ENCODE results near the gene COLEC12. TPM values are rescaled to one million over a fixed set of nuclear protein-coding genes. Genes with fewer than 3 reads are reported as not detected.

The COLEC12 gene
- total RNA-seq, 1 experiment from 2014 or later: not detected

- H4K20me1 ChIP-seq (ENCODE audit: insufficient read depth): no peaks in the 10 kb centered on the region
- H3K4me3 ChIP-seq: no peak overlapping the region
- H3K4me2 ChIP-seq: no peak overlapping the region
- CTCF ChIA-PET: interaction anchor here (0.5 kb wide), 1 partner anchor 33 kb away, joined by 9 read pairs; no protein-coding TSS in a partner anchor
- no peak overlapping the region for H2AFZ ChIP-seq
- POLR2A ChIA-PET (ENCODE audit: unreplicated experiment): no interaction called here
- H3K9me2 ChIP-seq (ENCODE audit: insufficient read depth): no peaks in the 10 kb centered on the region
- no peaks in the 10 kb centered on the region for H3K9me3 ChIP-seq (ENCODE audit: insufficient read depth, low read depth)
- H3K27ac ChIP-seq: no peak overlapping the region
- no peaks in the 10 kb centered on the region for H3K79me2 ChIP-seq (ENCODE audit: low read depth)
- no peaks in the 10 kb centered on the region for H3K36me3 ChIP-seq (ENCODE audit: low read depth)
- no peaks in the 10 kb centered on the region for H3F3A ChIP-seq (ENCODE audit: insufficient read depth, low read depth)
- no peak for DNase-seq
- TF ChIP-seq EZH2 (IDR thresholded peaks at IDR 0.05; ENCODE audit: low read depth) (no peak), CTCF (conservative IDR thresholded peaks at IDR 0.05) (no peak)
- BruUV-seq (replicated peaks): no TSS peak
- intact Hi-C loops (cut with micrococcal nuclease; ENCODE audit: unreplicated experiment): no loop called here
- no peaks in the 10 kb centered on the region for H3K4me1 ChIP-seq (replicated peaks; ENCODE audit: insufficient read depth)
- H3K27me3 ChIP-seq (ENCODE audit: insufficient read depth, low read depth): peaks cover 54% of the 10 kb centered on the region
These were observed 26.1 kb downstream of the COLEC12 start for GRCh38 chr18:474416-474815.

- CTCF ChIA-PET: no interaction called here
- H3K27me3 ChIP-seq (ENCODE audit: insufficient read depth, low read depth): peaks cover 51% of the 10 kb centered on the region
- no peaks in the 10 kb centered on the region for H4K20me1 ChIP-seq (ENCODE audit: insufficient read depth)
- H3K79me2 ChIP-seq (ENCODE audit: low read depth): no peaks in the 10 kb centered on the region
- H3K4me3 ChIP-seq: no peak overlapping the region
- no peaks in the 10 kb centered on the region for H3K9me2 ChIP-seq (ENCODE audit: insufficient read depth)
- BruUV-seq (replicated peaks): no TSS peak
- no peak for DNase-seq
- no peak overlapping the region for H2AFZ ChIP-seq
- POLR2A ChIA-PET (ENCODE audit: unreplicated experiment): no interaction called here
- no peak overlapping the region for H3K27ac ChIP-seq
- no peak overlapping the region for H3K4me2 ChIP-seq
- H3K4me1 ChIP-seq (replicated peaks; ENCODE audit: insufficient read depth): no peaks in the 10 kb centered on the region
- H3F3A ChIP-seq (ENCODE audit: insufficient read depth, low read depth): no peaks in the 10 kb centered on the region
- intact Hi-C loops (cut with micrococcal nuclease; ENCODE audit: unreplicated experiment): no loop called here
- no peaks in the 10 kb centered on the region for H3K9me3 ChIP-seq (ENCODE audit: insufficient read depth, low read depth)
- no peaks in the 10 kb centered on the region for H3K36me3 ChIP-seq (ENCODE audit: low read depth)
- TF ChIP-seq EZH2 (IDR thresholded peaks at IDR 0.05; ENCODE audit: low read depth): no peak
- no peak for TF ChIP-seq CTCF (conservative IDR thresholded peaks at IDR 0.05)
These were observed 26.7 kb downstream of the COLEC12 start for GRCh38 chr18:473802-474201.

- Histone ChIP-seq H3K27ac (no peak overlapping the region), H3K79me2 (ENCODE audit: low read depth) (no peaks in the 10 kb centered on the region), H3K4me1 (replicated peaks; ENCODE audit: insufficient read depth) (no peaks in the 10 kb centered on the region), H3F3A (ENCODE audit: insufficient read depth, low read depth) (no peaks in the 10 kb centered on the region), H3K4me2 (no peak overlapping the region), H2AFZ (no peak overlapping the region), H3K27me3 (ENCODE audit: insufficient read depth, low read depth) (peaks cover 59% of the 10 kb centered on the region), H3K36me3 (ENCODE audit: low read depth) (no peaks in the 10 kb centered on the region), H3K9me2 (ENCODE audit: insufficient read depth) (no peaks in the 10 kb centered on the region), H3K4me3 (no peak overlapping the region), H4K20me1 (ENCODE audit: insufficient read depth) (no peaks in the 10 kb centered on the region), H3K9me3 (ENCODE audit: insufficient read depth, low read depth) (no peaks in the 10 kb centered on the region)
- CTCF ChIA-PET: no interaction called here
- no TSS peak for BruUV-seq (replicated peaks)
- intact Hi-C loops (cut with micrococcal nuclease; ENCODE audit: unreplicated experiment): no loop called here
- DNase-seq: no peak
- POLR2A ChIA-PET (ENCODE audit: unreplicated experiment): no interaction called here
- no peak for TF ChIP-seq CTCF (conservative IDR thresholded peaks at IDR 0.05)
- TF ChIP-seq EZH2 (IDR thresholded peaks at IDR 0.05; ENCODE audit: low read depth): no peak
These were observed 28.8 kb downstream of the COLEC12 start for GRCh38 chr18:471716-472115.
